IPS-11a (cell line): ENCODE results near the gene NCBP1.
"Not testable (repeated sequence)": the region's sequence is repeated elsewhere in the genome, so short reads cannot be mapped to it uniquely, and the experiment has no call there.

Experiments used
- H3K4me3 ChIP-seq: one replicate; pipeline ENCODE4 v1.5.1; 2013; ENCODE audit warnings: low read depth, low read length, control low read depth

The NCBP1 gene

GRCh38 chr9:97672403-97672802 lies 38.8 kb downstream of the NCBP1 start:
- H3K4me3 ChIP-seq, result no peak overlapping the region

GRCh38 chr9:97673922-97674321 lies 40.3 kb downstream of the NCBP1 start:
- H3K4me3 ChIP-seq, result no peak overlapping the region

DNA sequence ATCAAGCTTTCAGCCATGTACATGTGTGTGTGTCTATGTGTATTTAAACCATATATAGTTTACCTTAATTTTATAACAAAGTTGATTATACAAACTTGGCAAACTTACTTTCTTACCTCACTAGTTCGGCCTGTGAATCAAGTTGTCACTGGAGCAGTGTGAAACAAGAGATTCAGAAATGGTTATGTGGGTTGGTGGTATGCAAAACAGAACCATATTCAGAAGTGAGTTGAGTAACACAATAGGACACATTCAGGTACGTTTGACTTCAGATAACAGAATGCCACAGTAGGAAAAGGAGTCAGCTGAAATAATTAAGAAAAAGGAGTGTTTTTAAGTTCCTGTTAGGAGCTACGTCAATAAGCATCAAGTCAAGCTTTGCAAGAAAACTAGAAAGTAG lies 42.0 kb downstream of the NCBP1 start:
- H3K4me3 ChIP-seq, result no peak overlapping the region

- H3K4me3 ChIP-seq, result no peak overlapping the region
These were observed 48.6 kb downstream of the NCBP1 start for GRCh38 chr9:97682242-97682641.

GRCh38 chr9:97688654-97689053 lies 55.0 kb downstream of the NCBP1 start:
- H3K4me3 ChIP-seq, result no peak overlapping the region

DNA sequence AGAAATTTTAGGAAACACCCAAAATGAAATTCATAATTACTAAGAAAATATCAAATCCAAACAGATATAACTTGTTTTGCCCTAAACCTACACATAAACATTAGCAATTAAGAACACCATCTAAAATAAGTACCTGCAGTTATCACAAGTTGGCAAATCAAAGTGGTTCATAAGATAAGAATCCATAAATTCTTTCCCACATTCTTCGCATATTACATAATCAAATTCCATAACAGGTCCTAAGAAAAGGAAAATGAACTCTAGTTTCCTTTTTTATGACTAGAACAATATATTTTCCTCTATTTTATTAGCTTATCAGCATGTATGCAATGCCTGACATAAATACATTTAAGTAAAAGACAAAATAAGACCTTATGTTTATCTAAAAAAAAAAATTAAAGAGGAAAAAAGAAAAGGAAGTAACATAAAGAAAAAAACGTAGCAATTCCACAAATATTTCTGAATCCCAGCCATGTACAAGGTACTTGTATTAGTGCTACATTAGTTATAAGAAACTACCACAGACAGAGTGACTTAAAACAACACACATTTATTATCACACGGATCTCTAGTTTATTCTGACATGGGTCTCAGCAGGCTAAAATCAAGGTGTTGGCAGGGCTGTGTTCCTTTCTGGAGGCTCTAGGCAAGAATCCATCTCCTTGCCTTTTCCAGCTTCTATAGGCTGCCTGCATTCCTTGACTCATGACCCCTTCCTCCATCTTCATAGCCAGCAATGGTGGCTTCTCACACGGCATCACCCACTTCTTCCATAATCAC lies 56.0 kb downstream of the NCBP1 start:
- no peak overlapping the region for H3K4me3 ChIP-seq

- no peak overlapping the region for H3K4me3 ChIP-seq
These were observed 61.1 kb downstream of the NCBP1 start for GRCh38 chr9:97694769-97695168.

DNA sequence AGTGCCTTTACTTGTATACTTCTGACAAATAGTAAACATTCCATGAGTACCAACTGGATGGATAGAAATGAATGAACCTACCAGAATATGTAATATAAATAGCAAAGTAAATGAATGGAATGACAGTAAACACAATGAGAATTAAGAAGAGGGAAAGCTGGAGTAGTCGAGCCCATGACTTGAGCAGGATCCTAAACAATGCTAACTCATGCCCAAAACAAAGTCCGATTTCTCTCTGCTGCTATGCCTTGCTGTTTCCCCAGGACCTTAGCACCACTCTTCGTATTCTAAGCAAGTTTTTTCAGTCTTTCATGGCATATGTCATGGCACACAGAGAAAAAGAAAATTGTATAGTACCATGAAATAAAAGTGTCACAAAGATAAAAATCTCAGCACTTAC lies 61.8 kb downstream of the NCBP1 start:
- no peak overlapping the region for H3K4me3 ChIP-seq

- H3K4me3 ChIP-seq, result peak overlapping the region; percentile 81
These were observed 62.6 kb downstream of the NCBP1 start for GRCh38 chr9:97695995-97696802.

DNA sequence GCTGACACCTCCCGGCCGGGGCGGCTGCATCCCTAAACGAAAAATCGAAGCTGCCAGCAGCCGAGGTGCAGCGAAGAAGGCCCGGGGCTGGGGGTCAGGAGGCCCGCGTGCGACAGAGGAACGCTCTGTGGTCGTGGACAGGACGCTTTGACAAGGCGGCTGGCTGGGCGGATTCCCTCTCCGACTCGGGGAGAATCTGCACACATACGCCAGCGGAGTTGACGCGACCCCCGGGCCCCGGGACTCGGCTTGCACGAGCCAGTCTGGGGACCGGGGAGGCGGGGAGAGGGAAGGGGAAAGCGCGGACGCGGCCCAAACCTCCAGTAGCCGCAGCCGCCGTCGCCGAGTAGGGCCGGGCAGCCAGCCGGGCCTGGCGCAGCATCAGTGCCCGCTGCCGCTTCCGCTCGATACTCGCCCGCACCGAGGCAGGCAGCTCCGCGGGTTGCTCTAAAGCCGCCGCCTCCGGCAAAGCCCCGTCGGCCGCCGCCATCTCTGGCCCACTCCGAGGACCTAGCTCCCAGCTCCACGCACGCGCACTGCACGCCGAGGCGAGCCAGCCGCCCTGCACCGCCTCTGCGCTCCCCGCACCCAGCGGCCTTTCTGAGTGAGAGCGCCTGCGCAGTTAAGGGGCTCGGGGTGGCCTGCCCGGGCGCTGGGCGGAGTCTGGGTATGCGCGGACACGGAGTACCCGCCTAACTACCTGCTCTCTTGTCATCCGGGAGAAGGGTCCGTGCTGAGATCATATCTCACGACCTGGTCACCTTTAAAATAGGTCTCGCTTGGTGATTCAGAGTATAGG lies 63.4 kb downstream of the NCBP1 start, which contains the start of gene XPA:
XPA (minus strand) TSS at position 538 of the 799 bp plus-strand sequence; CDS start at position 490, 48 bp downstream.
- peak within 1 kb of the TSS; percentile 81 for H3K4me3 ChIP-seq

GRCh38 chr9:97697837-97698236 lies 64.2 kb downstream of the NCBP1 start:
- H3K4me3 ChIP-seq, result peak overlapping the region; percentile 81

DNA sequence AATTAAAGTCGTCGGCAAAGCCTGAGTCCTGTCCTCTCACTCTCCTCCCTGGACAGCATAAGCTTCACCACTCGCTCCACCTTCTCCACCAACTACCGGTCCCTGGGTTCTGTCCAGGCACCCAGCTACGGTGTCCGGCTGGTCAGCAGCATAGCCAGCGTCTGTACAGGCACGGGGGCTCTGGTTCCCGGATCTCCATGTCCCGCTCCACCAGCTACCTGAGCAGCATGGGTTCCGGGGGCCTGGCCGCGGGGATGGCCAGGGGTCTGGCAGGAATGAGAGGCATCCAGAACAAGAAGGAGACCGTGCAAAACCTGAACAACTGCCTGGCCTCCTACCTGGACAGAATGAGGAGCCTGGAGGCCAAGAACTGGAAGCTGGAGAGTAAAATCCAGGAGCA lies 65.2 kb downstream of the NCBP1 start:
- no peak overlapping the region for H3K4me3 ChIP-seq

GRCh38 chr9:97699281-97699680 lies 65.7 kb downstream of the NCBP1 start:
- not testable (repeated sequence) for H3K4me3 ChIP-seq

DNA sequence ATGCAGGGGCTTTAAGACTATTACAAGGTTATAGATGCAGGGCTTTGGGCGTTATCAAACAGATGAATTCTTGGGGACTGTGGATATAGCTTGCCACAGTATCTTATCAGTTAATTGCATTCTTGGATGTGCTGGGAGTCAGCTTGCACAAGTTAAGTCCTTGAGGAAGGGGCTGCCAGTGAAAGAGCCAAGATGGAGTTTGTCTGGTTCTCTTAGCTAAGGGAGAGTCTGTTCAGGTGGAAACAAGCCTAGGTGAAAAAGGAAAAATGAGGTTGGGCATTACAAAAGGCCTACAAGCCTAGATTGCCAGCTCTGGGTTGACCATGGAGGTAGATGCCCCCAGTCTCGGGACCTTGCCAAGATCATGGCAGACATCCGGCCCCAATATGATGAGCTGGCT lies 66.2 kb downstream of the NCBP1 start:
- H3K4me3 ChIP-seq, result not testable (repeated sequence)

GRCh38 chr9:97703437-97704344 lies 70.1 kb downstream of the NCBP1 start:
- H3K4me3 ChIP-seq, result no peak overlapping the region

DNA sequence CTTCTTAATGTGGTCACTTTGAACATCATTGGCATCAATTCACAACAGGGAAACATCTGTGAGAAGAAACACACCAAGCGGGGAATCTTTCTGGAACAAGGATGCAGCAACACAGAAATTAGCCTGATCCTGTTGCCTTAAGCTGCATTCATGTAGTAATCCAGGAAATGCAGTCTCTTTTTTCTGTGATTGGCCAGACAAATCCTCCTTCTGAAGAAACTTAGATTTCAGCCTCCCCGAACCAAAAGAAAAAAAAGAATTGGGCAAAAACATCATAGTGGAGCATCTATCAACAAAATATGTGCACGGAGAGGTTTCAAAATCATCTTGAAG lies 70.7 kb downstream of the NCBP1 start:
- H3K4me3 ChIP-seq, result no peak overlapping the region

DNA sequence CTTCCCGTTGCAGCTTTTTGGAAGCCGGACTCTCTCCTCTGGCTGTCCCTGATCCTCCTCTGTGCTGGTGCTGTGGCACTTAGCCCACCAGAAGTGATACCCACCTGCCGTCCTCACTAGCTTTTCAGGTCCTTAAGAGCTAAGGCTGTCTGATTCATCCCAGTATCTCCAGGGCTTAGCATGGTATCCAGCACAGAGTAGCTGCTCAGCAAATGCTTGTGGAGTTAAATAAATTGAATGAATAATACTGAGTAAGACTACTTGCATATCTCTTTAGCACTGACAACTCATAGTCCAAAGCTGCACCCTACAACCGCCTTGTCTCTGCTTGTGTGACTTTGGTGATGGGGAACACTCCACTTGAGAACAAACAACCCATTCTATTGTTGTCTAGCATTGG lies 71.2 kb downstream of the NCBP1 start:
- H3K4me3 ChIP-seq, result no peak overlapping the region

GRCh38 chr9:97705354-97705950 lies 71.8 kb downstream of the NCBP1 start:
- H3K4me3 ChIP-seq, result no peak overlapping the region

GRCh38 chr9:97706246-97706645 lies 72.6 kb downstream of the NCBP1 start:
- H3K4me3 ChIP-seq, result no peak overlapping the region
